Left renal pelvis (tissue), 4 donors: ENCODE data around the gene ABCC11. TPM values are rescaled to one million over a fixed set of nuclear protein-coding genes. Genes with fewer than 3 reads are reported as not detected.
"Not testable (repeated sequence)": the region's sequence is repeated elsewhere in the genome, so short reads cannot be mapped to it uniquely, and the experiment has no call there.

Experiments used
- DNase-seq, 4 donors: peaks; one replicate each; pipeline ENCODE4 v3.0.0-alpha.2; 2013; ENCODE audit warnings: low read depth in 4 of 4, low spot score in 3 of 4
- polyA plus RNA-seq, 4 donors: library from polyadenylated mRNA; unstranded; fragments of 120-200 nt; gene quantifications; one replicate each; pipeline ENCODE4 v1.2.1, GENCODE V29; 2013; ENCODE audit not compliant: insufficient read length in 4 of 4

ABCC11 gene
- polyA plus RNA-seq, 4 donors, result 0.15 to 0.42 (median 0.22) TPM

DNA sequence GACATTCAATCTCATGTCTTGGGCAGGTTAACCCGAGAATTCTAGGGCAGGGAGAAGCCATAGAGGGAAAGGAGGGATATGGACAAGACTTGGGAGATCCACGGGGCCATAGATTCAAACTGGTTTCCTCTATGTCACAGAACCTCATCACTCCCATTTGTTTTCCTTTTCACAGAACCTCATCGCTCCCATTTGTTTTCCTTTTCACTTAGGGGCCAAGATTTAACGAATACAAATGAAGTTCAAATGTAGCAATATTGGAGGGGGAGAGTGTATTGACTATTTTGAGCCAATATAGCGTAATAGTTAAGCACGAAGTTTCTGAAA lies 42.6 kb downstream of the ABCC11 start:
- DNase-seq, result no peak

DNA sequence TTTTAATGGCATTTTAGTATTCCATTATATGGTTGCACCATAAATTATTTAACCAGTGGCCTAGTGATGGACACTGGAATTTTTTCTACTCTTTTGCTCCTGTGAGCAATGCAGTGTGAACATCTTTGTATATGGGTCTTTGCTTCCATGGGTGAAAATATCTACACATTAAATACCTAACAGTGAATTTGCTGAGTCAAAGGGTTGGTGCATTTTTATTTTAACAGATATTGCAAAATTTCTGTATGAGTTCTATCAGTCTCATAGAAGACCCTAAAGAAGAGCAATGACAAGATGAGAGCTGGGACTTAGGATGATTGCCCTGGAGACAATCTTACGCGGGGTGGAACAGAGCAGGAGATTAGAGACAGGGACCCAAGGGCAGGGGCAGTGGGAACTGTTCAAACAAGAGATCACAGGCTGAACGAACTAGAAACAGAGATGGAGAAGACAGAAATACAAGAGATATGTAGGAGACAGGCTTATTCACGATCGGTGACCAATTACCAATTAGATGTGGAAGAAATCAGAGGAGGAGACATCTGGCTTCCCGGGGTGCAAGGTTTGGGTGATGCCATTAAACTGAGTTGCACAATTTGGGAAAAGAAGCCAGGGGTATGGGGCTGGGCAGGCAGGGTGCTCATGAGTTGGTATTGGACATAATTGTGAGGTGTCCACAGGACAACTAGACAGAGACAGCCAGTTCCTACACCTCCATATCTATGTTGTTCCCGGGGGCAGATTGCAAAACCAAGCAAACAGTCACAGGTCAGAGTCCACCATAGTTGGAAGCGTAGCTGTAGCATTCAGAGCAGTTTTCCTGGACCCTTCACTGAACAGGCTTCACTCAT lies 43.1 kb downstream of the ABCC11 start:
- no peak for DNase-seq

GRCh38 chr16:48201515-48202201 lies 45.7 kb downstream of the ABCC11 start:
- DNase-seq, result no peak

DNA sequence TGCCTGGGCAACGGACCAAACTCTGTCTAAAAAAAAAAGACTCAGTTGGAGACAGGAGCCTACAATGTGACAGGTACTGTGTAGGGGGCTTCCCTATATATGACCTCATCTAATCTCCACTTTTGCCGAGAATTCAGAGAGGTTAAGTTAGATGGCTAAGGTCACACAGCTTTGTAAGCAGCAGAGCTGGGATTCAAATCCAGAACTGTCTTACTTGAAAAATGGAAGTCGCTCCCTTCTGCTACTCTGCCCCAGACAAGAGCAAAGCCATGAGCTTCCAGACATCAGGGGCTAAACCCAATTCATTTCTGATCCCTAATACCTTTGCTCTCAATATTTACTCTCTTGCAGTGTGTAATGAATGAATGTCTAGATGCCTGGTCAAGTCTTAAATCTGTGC lies 50.0 kb downstream of the ABCC11 start:
- no peak for DNase-seq

DNA sequence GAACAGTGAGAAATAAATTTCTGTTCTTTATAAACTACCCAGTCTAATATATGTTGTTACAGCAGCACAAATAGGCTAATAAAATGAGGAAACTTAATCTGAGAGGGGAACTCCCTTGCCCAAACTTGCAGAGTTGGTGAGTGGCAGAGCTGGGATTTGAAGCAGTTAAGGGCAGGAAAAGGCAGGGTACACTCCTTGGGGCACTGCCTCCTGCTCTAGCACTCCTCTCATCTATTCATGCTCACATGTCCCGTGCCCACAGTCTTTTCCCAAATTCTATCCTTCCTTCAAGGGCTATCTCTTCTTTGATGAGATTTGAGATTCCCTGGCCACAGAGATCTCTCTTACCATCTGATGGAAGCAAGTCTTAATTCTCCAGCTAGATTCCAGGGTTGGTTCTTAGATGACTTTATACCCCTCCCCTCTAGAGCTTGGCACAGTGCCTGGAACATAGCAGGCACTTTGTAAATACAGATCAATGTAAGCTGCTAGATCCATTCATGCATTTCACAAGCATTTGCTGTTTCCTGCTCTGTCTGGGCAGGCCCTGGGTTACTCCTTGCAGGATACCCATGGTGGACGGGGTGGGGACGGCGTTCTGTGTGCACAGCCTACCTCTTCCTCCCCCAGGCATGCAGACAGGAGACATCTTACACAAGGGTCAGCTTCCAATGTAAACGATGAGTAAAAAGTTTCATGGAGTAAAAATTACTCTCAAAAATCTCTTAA lies 52.3 kb downstream of the ABCC11 start:
- DNase-seq, result peak in 3 of 4 donors; percentile 4 to 5 (median 5)

GRCh38 chr16:48193846-48194245 lies 53.5 kb downstream of the ABCC11 start:
- no peak for DNase-seq

GRCh38 chr16:48188449-48189102 lies 58.8 kb downstream of the ABCC11 start:
- DNase-seq, result no peak

DNA sequence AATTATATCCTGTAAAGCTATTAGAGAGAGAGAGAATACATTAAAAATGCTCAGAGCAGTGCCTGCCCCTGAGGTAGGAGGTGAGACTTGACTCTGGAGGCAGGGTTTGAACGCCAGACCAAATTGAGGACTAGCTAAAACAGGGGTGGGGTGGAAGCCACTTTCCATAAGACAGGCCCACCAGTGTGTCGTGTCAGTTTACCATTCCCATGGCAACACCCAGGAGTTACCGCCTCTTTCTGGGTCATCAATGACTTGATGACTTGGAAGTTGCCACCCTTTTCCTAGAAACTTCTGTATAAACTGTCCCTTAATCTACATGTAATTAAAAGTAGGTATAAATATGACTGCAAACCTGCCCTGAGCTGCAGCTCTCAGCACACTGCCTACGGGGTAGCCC lies 59.6 kb downstream of the ABCC11 start:
- no peak for DNase-seq

GRCh38 chr16:48184681-48185080 lies 62.7 kb downstream of the ABCC11 start:
- no peak for DNase-seq

- no peak for DNase-seq
These were observed 64.3 kb downstream of the ABCC11 start for GRCh38 chr16:48182979-48183537.

- DNase-seq, result not testable (repeated sequence)
These were observed 65.4 kb downstream of the ABCC11 start for GRCh38 chr16:48181746-48182520.

DNA sequence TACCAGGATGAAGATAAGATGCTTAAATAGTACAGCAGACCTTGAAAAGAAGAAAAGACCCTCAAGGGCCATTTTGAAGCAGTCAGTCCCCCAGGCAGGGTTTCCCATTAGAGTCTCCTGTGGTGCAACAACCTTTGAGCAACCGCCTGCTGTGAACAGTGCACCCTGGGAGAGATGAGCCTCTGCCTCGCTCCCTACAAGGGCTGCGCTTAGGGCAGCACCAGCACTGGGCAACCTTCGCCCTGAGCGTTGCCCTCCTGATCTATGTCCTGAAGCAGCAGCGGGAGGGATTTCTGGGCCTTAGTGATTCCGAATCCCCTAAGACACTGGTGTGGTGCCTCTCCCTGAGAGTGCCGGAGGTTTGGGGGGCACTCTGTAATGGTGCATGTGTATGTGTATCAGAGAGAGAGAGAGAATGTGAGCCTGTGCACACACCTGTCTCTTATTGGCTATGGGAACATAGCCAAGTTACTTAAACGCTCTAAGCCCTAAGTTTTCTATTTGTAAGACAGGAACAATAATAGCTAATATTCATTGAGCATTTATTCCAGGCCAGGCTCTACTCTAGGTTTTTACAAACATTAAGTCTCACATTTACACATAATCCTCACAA lies 66.4 kb downstream of the ABCC11 start:
- no peak for DNase-seq

DNA sequence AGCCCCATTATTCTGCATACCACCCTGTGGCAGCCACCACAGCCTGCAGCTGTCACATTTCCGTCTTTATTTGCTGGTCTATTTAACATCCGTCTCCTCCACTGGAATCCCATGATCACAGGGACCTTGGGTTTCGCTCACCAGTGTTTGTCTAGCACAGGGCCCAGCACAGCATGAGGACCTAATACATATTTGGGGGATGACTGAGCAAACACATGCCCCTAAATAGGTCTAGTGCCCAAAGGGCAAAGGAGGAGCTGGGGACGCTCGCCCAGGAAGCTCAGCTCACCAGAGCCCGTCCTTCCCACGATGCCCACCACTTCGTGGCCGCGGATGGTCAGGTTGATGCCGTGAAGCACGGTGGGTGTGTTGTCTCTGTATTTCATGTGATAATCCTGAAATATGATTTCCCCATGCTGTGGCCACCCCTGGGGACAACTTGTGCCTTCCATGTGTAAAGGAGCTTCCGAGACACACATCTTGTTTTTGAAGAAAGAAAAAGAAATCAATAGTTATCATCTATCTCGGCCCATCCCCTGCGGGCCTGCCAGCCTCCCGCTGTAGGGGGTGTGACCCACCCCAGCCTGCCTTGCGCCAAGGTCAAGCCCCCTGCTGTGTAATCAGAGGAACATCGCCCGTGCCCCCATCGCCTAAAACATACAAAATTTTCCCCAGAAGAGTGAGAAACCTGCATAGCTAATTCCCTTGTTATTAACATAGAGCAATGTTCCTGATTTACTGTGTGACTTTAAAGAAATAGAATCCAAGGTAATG lies 70.5 kb downstream of the ABCC11 start:
- DNase-seq, result no peak

DNA sequence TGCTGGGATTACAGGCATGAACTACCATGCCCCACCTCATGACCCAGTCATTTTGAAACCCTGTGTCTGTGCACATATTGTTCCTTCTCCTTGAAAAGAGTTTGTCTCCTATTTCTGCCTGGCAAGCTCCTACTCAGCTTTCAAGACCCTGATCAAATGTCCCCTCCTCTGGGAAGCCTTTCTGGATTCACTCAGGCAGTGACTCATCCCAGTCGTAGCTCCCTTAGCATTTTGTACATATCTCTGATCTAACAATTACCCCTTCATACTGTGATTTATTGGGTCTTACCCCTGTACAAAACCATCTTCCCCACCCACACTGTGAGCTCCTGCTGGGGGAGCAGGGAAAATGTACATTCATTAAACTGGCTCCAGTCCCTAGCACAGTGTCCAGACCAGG lies 73.5 kb downstream of the ABCC11 start:
- DNase-seq, result no peak

- no peak for DNase-seq
These were observed 74.7 kb downstream of the ABCC11 start for GRCh38 chr16:48172682-48173081.

- DNase-seq, result no peak
These were observed 77.4 kb downstream of the ABCC11 start for GRCh38 chr16:48169896-48170295.

DNA sequence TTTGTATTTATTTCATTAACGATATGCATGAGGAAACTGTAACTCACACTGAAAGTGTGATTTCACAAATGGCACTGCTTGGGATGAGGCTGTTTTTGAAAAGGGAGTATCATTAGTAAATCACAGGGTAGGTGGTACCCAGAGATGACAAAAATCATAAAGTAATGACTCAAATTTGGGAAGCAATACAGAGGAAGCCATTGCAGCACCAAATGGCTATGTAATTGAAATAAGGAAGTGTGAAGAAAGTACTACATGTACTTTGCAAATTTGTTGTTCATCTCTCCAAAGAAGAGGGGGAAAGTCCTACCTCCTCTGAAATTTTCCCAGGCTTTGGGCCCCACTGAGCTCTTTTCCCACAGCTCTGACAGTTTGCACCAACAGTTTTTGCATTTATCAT lies 79.3 kb downstream of the ABCC11 start:
- no peak for DNase-seq

GRCh38 chr16:48166617-48167016 lies 80.7 kb downstream of the ABCC11 start:
- DNase-seq, result not testable (repeated sequence)
